GM13977 (cell line): ENCODE measurements around the gene MN1.

Experiments used
- DNase-seq: peaks from one replicate; pipeline ENCODE4 v3.0.0; 2012; ENCODE audit warnings: low spot score
- CTCF ChIP-seq: IDR thresholded peaks from 2 replicates; pipeline ENCODE4 v1.5.1; 2012; ENCODE audit warnings: mild to moderate bottlenecking, control low read depth; ENCODE audit not compliant: insufficient read depth; ENCODE audit errors: extremely low read depth, missing control alignments
- in situ Hi-C: fragments of 300-500 bp; cut with MboI; formaldehyde crosslinking; loops from one replicate; pipeline ENCODE4 v1.12.0; 2022; ENCODE audit warnings: low sequenced_read_pairs, low pct_unique_long_range_greater_than_20kb, mixed read lengths, inconsistent platforms; ENCODE audit not compliant: unreplicated experiment

Gene MN1

GRCh38 chr22:27726331-27726685, 75.2 kb downstream of the MN1 start:
- DNase-seq = no peak
- in situ Hi-C loops = no loop called here
- no peak for TF ChIP-seq CTCF

GRCh38 chr22:27725661-27726060, 75.9 kb downstream of the MN1 start:
- in situ Hi-C loops = no loop called here
- no peak for DNase-seq
- TF ChIP-seq CTCF = no peak

GRCh38 chr22:27724709-27725108, 76.8 kb downstream of the MN1 start:
- in situ Hi-C loops = no loop called here
- DNase-seq = no peak
- no peak for TF ChIP-seq CTCF

- in situ Hi-C loops = no loop called here
- no peak for DNase-seq
- TF ChIP-seq CTCF = no peak
Measured at GRCh38 chr22:27724157-27724556, 77.4 kb downstream of the MN1 start.

- in situ Hi-C loops = no loop called here
- no peak for TF ChIP-seq CTCF
- DNase-seq = no peak
Measured at GRCh38 chr22:27723708-27724107, 77.8 kb downstream of the MN1 start.

- TF ChIP-seq CTCF = no peak
- DNase-seq = no peak
- in situ Hi-C loops = no loop called here
Measured at GRCh38 chr22:27723158-27723557, 78.4 kb downstream of the MN1 start.

- in situ Hi-C loops = no loop called here
- DNase-seq = no peak
Measured at GRCh38 chr22:27720860-27721259, 80.7 kb downstream of the MN1 start.

More at GRCh38 chr22:27720860-27721259, 80.7 kb downstream of the MN1 start:
- TF ChIP-seq CTCF = no peak
